HG03520 (cell line): ENCODE results near the gene COL16A1.

Experiments
- ATAC-seq: cut with Tn5 transposase; IDR thresholded peaks from one replicate; pipeline ENCODE4 v1.9.1; 2021; ENCODE audit warnings: mild to moderate bottlenecking, moderate library complexity; ENCODE audit not compliant: unreplicated experiment

Gene COL16A1

DNA sequence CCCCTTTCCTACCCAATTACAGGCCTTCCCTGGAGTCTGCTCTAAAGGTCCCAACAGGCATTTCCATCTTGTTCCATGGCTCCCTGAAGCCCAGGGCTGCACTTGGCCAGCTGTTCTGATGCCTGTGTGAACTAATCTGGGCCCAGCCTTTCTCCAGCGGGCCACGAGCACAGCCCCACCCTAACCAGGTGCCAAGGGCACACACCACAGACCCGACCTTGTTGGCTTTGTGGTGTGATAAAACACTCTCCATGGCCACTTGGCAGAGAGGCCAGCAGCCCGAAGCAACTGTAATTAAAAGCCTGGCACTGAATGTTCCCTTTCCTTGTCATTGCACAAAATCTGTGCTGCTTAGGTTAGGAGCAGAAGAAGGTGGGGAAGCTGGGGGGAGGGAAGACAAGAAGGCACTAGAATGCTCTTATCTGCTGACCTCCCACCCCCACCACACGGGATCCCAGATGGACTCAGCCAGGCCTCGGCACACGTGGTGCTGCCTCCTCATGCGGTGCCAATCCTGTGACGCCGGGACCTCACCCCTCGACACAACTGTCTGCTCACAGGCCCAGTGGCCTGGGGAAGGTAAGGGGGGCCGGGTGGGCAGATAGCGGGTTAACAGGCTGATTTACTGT is 76.4 kb downstream of the COL16A1 start:
- no peak for ATAC-seq

DNA sequence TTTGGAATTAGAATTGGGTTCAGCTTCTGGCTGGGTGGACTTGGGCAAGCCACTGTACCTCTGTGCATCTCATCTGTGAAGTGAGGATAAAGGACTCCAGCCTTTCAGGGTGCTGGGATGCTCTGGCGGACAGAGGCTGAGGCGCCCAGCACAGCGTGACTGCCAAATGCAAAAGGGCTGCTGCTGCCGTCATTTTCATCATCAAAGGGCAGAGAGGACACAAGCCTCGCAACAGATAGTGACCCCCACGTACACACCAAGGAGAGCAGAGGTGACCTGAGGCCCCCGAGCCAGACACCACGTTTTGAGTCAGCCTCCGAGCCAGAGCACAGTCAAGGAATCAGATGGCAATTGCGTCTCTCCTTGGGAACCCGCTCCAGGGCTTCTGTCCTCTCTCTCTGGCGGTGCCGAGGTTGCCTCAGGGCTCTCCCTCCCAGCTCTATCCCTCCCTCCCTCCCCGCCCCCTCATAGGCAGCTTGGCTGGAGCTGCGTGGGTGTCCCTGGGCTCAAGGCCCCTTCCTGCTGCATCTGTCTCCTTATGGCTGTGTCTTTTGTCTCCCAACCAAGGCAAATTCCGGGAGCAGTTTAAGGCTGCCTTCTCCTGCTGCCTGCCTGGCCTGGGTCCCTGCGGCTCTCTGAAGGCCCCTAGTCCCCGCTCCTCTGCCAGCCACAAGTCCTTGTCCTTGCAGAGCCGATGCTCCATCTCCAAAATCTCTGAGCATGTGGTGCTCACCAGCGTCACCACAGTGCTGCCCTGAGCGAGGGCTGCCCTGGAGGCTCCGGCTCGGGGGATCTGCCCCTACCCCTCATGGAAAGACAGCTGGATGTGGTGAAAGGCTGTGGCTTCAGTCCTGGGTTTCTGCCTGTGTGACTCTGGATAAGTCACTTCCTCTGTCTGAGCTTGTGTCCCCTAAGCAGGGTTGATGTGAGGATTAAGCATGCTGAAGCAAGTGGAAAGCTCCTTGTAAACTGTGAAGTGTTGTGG is 77.3 kb downstream of the COL16A1 start:
- ATAC-seq: no peak

DNA sequence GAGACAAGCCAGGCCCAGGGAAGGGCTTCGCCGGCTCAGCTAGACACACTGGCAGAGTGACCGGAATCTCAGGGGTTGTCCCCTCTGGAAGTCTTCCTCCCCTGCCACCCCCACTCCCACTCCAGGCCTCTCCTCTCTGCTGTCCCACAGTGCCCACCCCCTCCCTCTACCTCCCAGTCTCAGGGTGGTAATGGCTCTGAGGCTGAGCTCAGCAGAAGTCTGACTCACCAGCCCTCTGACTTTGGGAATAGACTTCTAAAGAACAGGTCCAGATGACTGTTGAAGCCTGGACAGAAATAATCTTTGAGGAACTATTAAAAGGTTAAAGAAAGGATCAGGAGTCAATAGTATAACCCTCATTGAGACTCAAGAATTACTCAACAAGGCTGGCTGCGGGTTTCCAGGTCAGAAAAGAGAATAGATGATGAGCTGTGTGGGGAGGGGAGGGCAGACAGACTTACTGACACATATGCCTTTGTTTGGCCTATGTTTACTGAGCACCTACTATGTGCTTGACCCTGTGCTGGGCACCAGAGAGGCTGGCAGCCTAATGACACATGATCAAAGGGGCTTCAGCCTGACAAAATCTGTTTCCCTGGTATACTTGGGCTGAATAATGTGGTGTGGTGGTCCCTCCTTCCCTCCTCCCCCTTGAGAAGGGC is 78.1 kb downstream of the COL16A1 start:
- no peak for ATAC-seq

DNA sequence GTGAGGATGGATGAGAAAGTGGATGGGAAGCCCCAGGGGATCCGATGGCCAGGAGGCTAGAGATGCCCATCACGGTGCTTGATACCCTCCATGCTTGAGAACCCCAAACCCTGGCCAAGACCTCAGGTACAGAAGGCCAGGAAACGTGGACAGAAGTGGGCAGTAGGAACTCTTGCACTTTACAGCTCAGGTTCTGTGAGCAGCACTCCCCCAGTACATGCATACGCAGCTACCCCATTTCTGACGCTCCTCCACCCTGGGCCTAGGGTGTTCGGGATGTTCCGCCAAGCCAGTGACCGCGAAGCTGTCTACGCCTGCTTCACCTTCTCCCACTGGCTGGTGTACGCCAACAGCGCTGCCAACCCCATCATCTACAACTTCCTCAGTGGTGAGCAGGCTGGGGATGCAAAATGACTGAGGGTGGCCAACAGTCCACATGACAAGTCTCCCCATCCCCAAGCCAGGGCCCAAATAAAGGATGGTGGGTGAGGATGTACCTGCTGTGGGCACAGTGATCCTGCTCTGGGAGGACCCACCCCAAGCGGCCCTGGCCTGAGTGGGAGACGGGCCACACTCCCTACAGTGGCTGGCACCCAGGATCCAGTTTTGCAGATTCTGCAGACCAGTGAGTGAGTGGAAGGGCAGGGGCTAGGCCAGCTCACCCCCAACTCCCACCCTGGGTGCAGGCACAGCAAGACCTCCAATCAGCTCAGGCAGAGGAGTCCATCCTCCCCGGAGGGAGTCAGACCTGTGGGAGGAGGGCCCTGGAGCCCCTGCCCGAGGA is 78.9 kb downstream of the COL16A1 start:
- no peak for ATAC-seq

DNA sequence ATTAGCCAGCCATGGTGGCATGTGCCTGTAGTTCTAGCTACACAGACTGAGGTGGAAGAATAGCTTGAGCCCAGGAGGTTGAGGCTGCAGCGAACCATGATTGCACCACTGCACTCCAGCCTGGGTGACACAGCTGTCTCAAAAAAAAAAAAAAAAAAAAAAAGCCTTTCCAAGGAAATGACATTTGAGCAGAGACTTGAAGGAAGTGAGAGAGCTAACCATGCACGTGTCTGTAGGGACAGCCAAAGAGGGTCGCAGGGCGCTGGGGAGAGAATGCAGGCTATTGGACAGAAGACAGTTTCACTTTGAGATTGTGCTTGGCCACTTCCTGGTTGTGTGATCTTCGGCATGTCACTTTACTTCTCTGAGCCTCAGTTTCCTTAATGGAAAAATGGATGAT is 79.5 kb downstream of the COL16A1 start:
- no peak for ATAC-seq

DNA sequence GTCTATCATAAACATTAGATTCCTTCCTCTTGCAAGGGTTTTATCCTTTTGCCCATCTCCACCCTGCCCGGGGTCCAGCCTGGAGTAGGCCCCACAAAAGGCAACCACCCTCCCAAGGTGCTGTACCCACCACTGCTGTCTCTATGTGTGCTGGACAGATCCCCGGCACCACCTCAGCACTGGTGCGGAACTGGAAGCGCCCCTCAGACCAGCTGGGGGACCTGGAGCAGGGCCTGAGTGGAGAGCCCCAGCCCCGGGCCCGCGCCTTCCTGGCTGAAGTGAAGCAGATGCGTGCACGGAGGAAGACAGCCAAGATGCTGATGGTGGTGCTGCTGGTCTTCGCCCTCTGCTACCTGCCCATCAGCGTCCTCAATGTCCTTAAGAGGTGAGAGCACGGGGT is 80.5 kb downstream of the COL16A1 start:
- ATAC-seq: no peak

DNA sequence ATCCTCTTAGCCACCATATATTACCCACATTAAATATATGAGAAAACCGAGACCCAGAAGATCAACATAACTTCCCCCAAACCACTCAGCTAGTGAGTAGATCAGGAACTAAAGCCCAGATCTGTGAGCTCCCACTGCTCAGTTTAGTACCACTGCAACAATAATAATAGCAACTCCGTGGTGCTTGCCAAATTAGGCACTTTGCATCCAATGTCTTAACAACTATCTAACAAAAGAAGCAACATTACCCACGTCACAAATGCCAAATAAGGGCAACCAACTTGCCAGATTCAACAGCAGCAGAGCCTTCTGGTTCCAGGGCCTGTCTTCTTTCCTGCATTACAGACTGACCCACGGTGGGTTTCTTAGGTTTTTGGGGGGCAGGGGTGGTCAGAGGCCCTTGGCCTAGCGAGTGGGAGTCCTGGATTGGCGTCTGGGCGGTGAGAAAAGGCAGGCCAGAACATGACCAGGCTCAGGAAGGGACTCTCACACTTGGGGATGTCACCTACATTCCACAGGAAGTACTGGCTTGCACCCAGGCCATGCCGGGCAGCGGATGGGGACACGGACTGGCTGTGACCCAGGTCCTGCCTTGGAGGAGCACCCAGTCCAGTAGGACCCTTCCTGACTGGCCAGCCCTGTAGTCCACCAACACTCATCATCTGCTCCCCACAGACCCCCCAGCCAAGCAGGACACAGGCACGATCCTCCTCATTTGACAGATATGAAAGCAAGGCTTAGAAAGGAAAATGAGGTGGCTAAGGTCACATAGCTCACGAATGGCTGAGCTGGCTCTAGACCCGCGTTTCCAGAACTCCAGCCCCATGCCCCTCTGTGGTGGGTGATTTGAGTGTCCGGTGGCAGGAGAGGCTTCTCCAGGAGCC is 81.7 kb downstream of the COL16A1 start:
- ATAC-seq: no peak

DNA sequence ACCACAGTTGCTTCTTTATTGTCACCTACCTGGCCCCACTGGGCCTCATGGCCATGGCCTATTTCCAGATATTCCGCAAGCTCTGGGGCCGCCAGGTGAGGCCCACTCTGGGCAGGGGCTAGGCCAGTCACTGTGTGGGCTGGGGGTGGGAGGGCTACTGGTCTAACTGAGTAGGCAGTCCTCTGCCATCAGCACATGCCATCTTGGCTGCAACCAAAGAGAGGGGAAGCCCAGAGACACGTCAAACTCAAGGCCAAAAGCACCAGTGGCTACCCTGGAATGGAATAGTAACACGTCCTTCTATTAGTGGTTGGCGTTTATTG is 82.4 kb downstream of the COL16A1 start:
- no peak for ATAC-seq

DNA sequence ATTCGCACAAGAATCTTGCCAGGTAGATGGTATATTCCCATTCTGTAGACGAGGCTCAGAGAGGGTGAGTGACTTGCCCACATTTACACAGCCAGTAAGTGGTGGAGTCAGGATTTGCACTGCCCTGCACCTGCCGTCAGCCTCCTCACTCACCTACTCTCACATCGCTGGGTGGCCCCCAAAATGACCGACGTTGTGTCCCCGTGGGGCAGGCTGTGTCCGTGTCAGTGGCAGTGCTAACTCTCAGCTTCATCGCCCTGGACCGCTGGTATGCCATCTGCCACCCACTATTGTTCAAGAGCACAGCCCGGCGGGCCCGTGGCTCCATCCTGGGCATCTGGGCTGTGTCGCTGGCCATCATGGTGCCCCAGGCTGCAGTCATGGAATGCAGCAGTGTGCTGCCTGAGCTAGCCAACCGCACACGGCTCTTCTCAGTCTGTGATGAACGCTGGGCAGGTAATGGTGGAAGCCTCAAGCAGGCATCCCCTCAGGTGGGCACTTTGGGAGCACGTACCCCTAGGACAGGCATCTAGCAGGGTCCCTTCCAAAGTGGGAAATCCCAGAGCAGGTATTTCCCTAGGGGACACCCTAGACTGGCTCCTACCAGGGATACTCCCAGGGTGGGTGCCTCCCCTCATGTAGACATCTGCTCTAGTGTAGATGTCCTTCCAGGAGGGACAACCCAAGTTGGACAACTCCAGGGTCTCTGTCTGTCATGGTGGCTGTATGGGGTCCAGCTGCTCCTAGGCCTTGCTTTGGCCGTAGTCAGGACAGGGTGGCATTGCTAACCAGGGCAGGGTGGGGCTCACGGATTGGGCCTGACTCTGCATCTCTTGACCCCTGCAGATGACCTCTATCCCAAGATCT is 83.0 kb downstream of the COL16A1 start:
- ATAC-seq: no peak

DNA sequence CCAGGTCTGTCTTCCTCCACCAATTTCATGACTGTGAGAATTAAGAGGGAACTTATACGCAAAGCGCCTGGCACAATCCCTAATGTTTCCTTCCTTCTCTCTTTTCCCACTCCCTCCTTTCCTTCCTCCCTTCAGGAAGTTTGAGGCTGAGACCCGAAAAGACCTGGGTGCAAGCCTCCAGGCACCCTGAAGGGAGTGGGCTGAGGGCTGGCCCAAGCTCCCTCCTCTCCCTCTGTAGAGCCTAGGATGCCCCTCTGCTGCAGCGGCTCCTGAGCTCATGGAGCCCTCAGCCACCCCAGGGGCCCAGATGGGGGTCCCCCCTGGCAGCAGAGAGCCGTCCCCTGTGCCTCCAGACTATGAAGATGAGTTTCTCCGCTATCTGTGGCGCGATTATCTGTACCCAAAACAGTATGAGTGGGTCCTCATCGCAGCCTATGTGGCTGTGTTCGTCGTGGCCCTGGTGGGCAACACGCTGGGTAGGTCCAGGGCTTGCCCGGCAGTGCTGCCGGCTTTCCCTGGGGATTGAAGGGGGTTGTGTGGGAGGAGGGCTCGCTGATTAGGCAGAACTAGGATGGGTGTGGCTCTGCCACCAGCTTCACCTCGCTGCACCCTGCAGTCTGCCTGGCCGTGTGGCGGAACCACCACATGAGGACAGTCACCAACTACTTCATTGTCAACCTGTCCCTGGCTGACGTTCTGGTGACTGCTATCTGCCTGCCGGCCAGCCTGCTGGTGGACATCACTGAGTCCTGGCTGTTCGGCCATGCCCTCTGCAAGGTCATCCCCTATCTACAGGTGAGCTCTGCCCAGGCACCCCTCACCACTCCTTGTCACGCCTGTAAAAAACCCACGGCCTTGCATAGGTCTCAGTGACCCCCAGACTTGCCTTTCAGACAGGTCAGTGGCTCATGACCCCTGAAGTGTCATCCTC is 84.6 kb downstream of the COL16A1 start:
- no peak for ATAC-seq

DNA sequence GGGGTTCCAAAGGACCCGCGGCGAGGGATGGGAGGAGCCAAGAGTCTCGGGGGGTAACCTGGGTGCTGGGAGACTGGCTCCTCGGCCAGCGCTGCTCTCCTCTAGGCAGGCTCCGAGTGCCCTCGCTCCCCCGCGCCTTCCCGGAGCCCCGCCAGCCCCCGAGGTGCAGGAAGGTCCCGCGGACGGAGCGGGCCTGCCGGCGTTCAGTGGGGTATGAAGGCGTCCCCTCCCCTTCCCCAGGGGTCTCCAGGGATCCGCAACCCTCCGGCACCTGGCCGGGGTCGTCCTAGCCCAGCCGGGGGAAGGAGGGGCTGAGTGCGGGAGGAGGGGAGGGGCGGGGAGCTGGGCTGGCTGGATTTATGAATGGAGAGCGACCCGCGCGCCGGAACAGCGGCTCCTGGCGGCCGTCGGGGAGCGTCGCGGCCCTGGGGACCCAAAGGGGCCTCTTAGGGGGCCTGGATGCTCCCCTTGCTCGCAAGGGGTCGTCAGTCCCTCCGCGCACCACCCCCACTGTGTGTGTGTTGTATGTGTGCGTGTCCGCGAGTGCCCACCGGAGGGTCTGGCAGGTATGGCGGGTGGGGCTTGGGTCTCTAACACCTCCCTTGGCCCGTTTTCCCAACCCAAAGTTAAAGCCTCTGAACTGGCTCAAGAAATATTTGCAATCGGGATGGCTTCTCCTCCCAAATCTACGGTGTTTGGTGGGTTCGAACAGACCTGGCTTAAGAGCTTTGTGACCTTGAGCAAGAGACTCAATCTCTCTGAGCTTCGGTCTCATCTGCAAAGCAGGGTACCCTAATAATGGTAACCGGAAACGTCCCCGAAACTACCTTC is 85.7 kb downstream of the COL16A1 start:
- no peak for ATAC-seq

DNA sequence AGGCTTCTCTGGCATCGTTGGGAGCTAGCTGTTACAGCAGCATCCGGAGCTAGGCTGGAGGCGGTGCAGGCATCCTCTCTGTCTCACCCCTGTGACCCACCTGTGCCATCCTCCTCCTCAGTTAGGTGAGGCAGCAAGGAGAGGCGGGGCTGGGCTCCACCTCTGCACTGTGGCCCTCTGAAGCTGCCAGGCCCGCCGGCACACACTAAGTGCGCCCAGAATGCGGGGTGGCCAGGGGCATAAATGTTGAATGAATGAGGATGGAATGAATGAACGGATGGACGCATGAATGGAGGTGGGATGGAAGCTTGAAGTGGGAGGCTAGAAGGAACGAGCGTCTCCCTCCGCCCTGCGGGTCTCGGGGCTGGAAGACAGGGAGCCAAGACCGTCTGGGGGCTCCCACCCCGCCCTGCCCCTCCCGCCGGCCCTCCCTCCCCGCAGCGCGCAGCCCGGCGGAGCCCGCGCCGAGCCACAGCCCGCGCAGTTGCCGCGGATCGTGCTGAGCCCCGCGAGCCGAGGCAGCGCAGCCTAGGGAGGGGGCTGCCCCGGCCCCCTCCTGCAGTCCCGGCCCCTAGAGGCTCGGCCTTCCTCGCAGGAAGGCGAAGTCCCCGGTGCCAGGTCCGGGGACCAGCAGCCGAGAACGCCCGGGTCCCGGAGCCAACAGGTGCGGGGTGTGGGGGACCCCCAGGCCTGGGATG is 86.5 kb downstream of the COL16A1 start, which contains the start of gene HCRTR1:
Gene HCRTR1, plus strand, starts transcription at position 472 of the 698 bp plus-strand sequence. CDS start 1,504 bp downstream, outside the sequence.
- no peak for ATAC-seq

DNA sequence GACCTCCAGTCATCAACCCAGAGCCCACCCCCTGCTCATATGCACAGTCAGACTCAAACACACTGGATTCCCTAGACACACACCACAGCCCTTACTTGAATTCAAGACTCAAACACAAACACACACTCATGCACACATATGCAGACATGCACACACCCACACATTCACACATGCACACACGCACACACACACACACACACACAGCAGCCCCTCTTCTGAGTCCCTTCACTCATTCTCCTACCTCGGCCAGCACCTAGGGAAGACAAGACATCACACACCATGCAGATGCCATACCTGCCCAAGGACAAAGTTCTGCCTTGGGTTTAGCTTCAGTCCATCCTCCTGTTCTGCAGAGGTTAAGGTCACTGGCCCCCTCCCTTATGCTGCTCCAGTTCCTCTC is 87.9 kb downstream of the COL16A1 start:
- no peak for ATAC-seq

DNA sequence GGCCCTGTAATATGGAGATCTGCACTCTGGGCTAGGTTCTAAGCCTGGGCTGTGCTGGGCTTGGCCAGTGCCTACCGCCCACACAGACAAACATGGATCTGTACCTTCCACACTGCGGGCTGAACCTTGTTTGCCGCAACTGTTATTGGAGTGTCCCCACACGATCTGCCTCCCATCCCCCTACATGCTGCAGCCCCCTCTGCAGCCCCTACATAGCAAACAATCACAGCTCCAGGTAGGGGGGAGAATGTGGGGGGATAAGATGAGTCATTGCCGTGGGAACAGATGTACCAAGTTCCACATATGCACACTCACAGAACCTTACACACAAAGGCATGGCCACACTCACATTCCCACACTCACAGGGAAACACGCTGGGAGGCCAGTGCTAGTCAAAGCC is 88.4 kb downstream of the COL16A1 start:
- no peak for ATAC-seq

DNA sequence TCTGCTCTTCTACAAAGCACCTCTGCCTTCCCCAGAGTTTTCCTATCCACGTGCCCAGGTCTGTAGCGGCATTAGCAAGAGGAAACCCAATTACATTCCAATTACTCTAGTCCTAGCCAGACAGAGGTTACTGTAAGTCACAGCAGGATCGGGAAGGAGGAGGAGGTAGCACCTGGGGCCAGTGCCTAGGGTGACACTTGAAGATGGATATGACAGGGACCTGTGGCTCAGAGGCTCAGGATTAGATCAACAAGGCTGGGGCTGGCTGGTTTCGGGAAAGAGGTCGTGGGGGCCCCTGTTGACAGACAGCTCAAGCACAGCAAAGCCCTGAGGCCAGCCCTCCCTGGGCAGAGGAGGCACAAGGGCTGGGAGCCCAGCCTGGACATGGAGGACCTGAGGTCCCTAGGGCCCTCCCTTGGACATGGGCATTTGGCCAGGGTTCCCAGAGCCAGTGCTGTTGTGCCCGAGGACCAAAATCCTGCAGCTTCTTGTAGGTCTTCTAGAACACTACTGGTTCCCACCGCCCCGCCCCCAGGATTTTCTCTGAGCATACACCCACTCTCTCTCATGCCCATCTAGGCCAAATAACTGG is 89.3 kb downstream of the COL16A1 start:
- ATAC-seq: no peak

DNA sequence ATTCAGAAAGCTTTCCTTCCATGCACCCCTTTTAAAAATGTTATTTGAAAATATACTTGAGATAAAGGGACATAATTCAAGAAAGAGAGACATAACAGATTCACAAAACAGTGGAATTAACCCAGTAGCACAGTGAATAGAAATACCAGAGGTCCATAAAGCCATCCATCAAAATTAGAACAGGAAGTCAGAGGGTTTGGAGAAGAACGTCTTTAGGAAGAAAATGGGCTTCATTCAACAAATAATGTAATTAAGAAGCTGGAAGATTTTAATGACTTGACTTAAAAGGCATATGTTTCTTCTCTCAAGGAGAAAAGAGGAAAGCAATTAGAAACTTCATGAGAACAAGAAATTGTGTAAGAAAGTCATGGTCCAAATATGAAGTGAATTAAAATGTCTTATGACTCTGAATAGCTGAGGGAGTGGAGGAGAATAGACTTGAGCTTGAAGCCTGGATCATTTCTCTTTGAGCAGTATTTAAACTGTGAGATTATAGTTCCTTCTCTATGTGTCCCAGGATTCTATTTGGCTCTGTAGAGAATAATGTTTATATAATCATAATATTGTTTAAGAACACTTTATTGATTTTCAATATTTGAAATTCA is 94.2 kb downstream of the COL16A1 start:
- ATAC-seq: no peak
